HepG2 (cell line): ENCODE measurements around the gene AFAP1. TPM values are rescaled to one million over a fixed set of nuclear protein-coding genes. Genes with fewer than 3 reads are reported as not detected.
A peak's percentile ranks its signal among the peaks of the same experiment; 100 is the strongest.

Experiments used
- ATAC-seq: fragments of 200-7000 bp; cut with Tn5 transposase; 3 replicates; pipeline ENCODE4 v1.9.1; 2020; ENCODE audit warnings: mild to moderate bottlenecking, moderate library complexity
- BruUV-seq: library from RNA; stranded (reverse); fragments of 400-500 nt; replicated peaks from 2 replicates; lab custom pipeline; 2021; lab: Mats Ljungman, UMichigan
- CTCF ChIA-PET: fragments of 300-600 bp; formaldehyde crosslinking; extraction: SDS; loops from one replicate; lab custom pipeline; 2021; ENCODE audit warnings: low total read pairs, inconsistent platforms, low intra/inter-chr PET ratio; lab: Yijun Ruan, JAX
- POLR2A ChIA-PET: fragments of 350-600 bp; sonication (Branson Sonifier 250); formaldehyde crosslinking; loops from one replicate; lab custom pipeline; 2020; ENCODE audit warnings: antibody characterized with exemption, inconsistent platforms; lab: Yijun Ruan, JAX
- DNase-seq: peaks from one replicate; pipeline ENCODE4 v3.0.0-alpha.2; 2015; ENCODE audit warnings: low spot score
- FAIRE-seq: peaks from 3 replicates; lab custom pipeline; 2011; peaks lifted over from hg19 to GRCh38; lab: Jason Lieb, UNC
- H2AFZ ChIP-seq: one replicate; pipeline ENCODE4 v1.6.1; 2011; ENCODE audit warnings: low read length, inconsistent platforms
- H3K27ac ChIP-seq: fragments of 300-600 bp; 3 replicates; pipeline ENCODE4 v1.8.0; 2011; ENCODE audit warnings: mixed run types, mild to moderate bottlenecking, mixed read lengths, low read length, inconsistent platforms; ENCODE audit not compliant: insufficient read depth; ENCODE audit errors: extremely low read length
- H3K27me3 ChIP-seq, 2 experiments: fragments of 200-600 bp in 1 of 2; 2 replicates in 1 of 2; 3 replicates in 1 of 2; pipeline versions ENCODE4 v1.6.0 to v1.8.0; 2011; ENCODE audit warnings: low read length in 2 of 2, mild to moderate bottlenecking in 2 of 2, moderate library complexity in 2 of 2, inconsistent platforms in 1 of 2; ENCODE audit not compliant: insufficient read depth in 2 of 2, control insufficient read depth in 1 of 2
- H3K36me3 ChIP-seq, 2 experiments: fragments of 200-600 bp in 1 of 2; replicated peaks in 1 of 2; 2 replicates in 1 of 2; 3 replicates in 1 of 2; pipeline versions ENCODE4 v1.5.1 to v1.8.0; 2011; ENCODE audit warnings: low read length in 2 of 2, inconsistent platforms in 1 of 2; ENCODE audit not compliant: insufficient read depth in 2 of 2, control insufficient read depth in 1 of 2
- H3K4me1 ChIP-seq: 2 replicates; pipeline ENCODE4 v1.5.1; 2012; ENCODE audit warnings: low read length, inconsistent platforms; ENCODE audit not compliant: insufficient read depth
- H3K4me2 ChIP-seq: 2 replicates; pipeline ENCODE4 v1.6.0; 2011; ENCODE audit warnings: low read depth, low read length, inconsistent platforms
- H3K4me3 ChIP-seq, 3 experiments: fragments of 200-600 bp in 1 of 3; sonication (generic), shearing (Covaris generic) in 1 of 3; replicated peaks in 1 of 3; 2 replicates each; pipeline ENCODE4 v1.5.1; 2011 to 2016; ENCODE audit warnings: low read length in 3 of 3, inconsistent platforms in 2 of 3, low read depth in 2 of 3, mild to moderate bottlenecking in 2 of 3, control low read depth in 1 of 3, mixed read lengths in 1 of 3; ENCODE audit not compliant: insufficient read depth in 1 of 3
- H3K79me2 ChIP-seq: one replicate; pipeline ENCODE4 v1.6.1; 2011; ENCODE audit warnings: low read length, inconsistent platforms; ENCODE audit not compliant: insufficient read depth
- H3K9ac ChIP-seq: 2 replicates; pipeline ENCODE4 v1.6.0; 2011; ENCODE audit warnings: mild to moderate bottlenecking, low read depth, low read length, inconsistent platforms; ENCODE audit not compliant: insufficient read depth
- H3K9me3 ChIP-seq: 2 replicates; pipeline ENCODE4 v1.5.1; 2012; ENCODE audit warnings: mild to moderate bottlenecking, low read length
- H4K20me1 ChIP-seq: 2 replicates; pipeline ENCODE4 v1.6.0; 2011; ENCODE audit warnings: inconsistent platforms, mild to moderate bottlenecking, low read length, moderate library complexity; ENCODE audit not compliant: insufficient read depth
- CCAR2 ChIP-seq: fragments of 200-400 bp; formaldehyde crosslinking; optimal IDR thresholded peaks from 2 replicates; pipeline ENCODE3; 2018; ENCODE audit warnings: low read depth, mild to moderate bottlenecking, low read length, moderate library complexity
- KDM1A ChIP-seq: IDR thresholded peaks from 2 replicates; pipeline ENCODE4 v1.6.1; 2016; ENCODE audit warnings: missing compliant biosample characterization
- PHF21A ChIP-seq: sonication (generic); formaldehyde crosslinking; IDR thresholded peaks from 2 replicates; pipeline ENCODE4 v1.5.0; 2020; ENCODE audit warnings: mild to moderate bottlenecking, missing genetic modification reagents
- REL ChIP-seq: sonication (generic); formaldehyde crosslinking; conservative IDR thresholded peaks from 2 replicates; pipeline ENCODE4 v1.8.0; 2022; ENCODE audit warnings: mild to moderate bottlenecking, missing genetic modification reagents, moderate library complexity
- SMARCC2 ChIP-seq: fragments of 450-650 bp; IDR thresholded peaks from 2 replicates; pipeline ENCODE4 v1.6.1; 2017; ENCODE audit warnings: antibody characterized with exemption, mild to moderate bottlenecking
- TEAD3 ChIP-seq: optimal IDR thresholded peaks from 2 replicates; pipeline ENCODE3; 2016; ENCODE audit warnings: borderline replicate concordance
- ZFP36L2 ChIP-seq: sonication (generic); formaldehyde crosslinking; IDR thresholded peaks from 2 replicates; pipeline ENCODE4 v1.4.0; 2020; ENCODE audit warnings: missing genetic modification reagents
- ZNF160 ChIP-seq: sonication (generic); formaldehyde crosslinking; IDR thresholded peaks from 2 replicates; pipeline ENCODE4 v1.8.0; 2022; ENCODE audit warnings: mild to moderate bottlenecking, inconsistent platforms, missing genetic modification reagents
- ZNF709 ChIP-seq: sonication (generic); formaldehyde crosslinking; IDR thresholded peaks from 2 replicates; pipeline ENCODE4 v1.5.0; 2020; ENCODE audit warnings: mild to moderate bottlenecking, missing genetic modification reagents
- ZNF841 ChIP-seq: sonication (generic); formaldehyde crosslinking; IDR thresholded peaks from 2 replicates; pipeline ENCODE4 v1.8.1; 2023; ENCODE audit warnings: missing genetic modification reagents, borderline replicate concordance
- ZSCAN29 ChIP-seq: sonication (generic); formaldehyde crosslinking; conservative IDR thresholded peaks from 2 replicates; pipeline ENCODE4 v1.4.0; 2020; ENCODE audit warnings: mild to moderate bottlenecking, missing genetic modification reagents
- WGBS: methylation state at CpG from one replicate; pipeline ENCODE4 v1.1.6; 2017; ENCODE audit warnings: low lambda C conversion rate; 5-methylcytosine and 5-hydroxymethylcytosine counted together
- in situ Hi-C: cut with HindIII; loops from 2 replicates; pipeline ENCODE4 v1.10.0; 2017; ENCODE audit warnings: low pct_unique_long_range_greater_than_20kb; ENCODE audit not compliant: extremely low pct_ligation_motif_present
- intact Hi-C: fragments of 100-400 bp; cut with micrococcal nuclease; formaldehyde crosslinking; loops from one replicate; pipeline ENCODE4 v1.10.0; 2022; ENCODE audit not compliant: unreplicated experiment
- polyA plus RNA-seq, 8 experiments: library from polyadenylated mRNA; depleted of rRNA in 3 of 8; stranded (reverse) in 7 of 8; unstranded in 1 of 8; fragments of >200 nt; fragmentation: Illumina TruSeq in 4 of 8; extraction: Trizol in 4 of 8; gene quantifications; 2 replicates each; pipeline versions ENCODE4 v1.2.1 to v1.2.3, GENCODE V29; 2011 to 2016; ENCODE audit warnings: low read depth in 4 of 8, missing spikeins in 1 of 8, mixed read lengths in 1 of 8; ENCODE audit not compliant: insufficient read depth in 1 of 8
- total RNA-seq, 5 experiments: library from RNA; depleted of rRNA; stranded (reverse); fragments of >200 nt; fragmentation: Illumina TruSeq; extraction: Trizol; gene quantifications; 2 replicates each; pipeline ENCODE4 v1.2.3, GENCODE V29; 2016; ENCODE audit warnings: low read depth in 1 of 5
- TF ChIP-seq, protein P1 (sequence below): sonication (generic); formaldehyde crosslinking; IDR thresholded peaks from 2 replicates; pipeline ENCODE4 v1.4.0; 2020; ENCODE audit warnings: missing genetic modification reagents
- TF ChIP-seq, protein P2 (sequence below): sonication (generic); formaldehyde crosslinking; IDR thresholded peaks from 2 replicates; pipeline ENCODE4 v1.4.0; 2020; ENCODE audit warnings: missing genetic modification reagents, borderline replicate concordance

Gene AFAP1
- total and polyA plus RNA-seq, 2 of the 13 experiments (the other 11 are each of a cell fraction or from before 2014, with no cell fraction given): 2.5 TPM

DNA sequence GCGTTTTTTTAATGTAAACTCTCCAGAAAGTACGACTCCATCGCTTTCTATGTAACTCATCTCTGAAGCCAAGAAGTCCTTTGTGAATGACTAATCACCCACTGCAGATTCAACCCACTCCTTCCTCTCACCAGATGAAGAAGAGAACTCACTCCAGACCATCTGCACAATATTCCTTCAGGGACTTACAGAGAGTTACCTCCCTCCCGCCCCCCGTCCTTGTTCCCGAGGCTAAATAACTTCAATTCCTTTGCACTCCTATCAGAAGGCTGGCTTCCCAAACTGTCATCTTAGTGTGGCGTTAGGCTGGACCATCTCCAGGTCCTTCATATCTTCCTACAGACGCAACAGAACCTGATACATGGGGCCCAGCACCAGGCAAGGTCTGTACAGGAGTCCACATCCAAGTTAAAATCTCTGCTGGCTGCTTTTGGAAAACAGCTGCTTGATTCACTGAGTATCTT lies 82.4 kb downstream of the AFAP1 start:
- Histone ChIP-seq H3K4me1 (peaks cover 31% of the 10 kb centered on the region), H3K4me2 (peak overlapping the region; percentile 80), H3K9me3 (no peaks in the 10 kb centered on the region), H4K20me1 (no peaks in the 10 kb centered on the region), H3K27me3 (no peaks in the 10 kb centered on the region), H3K4me3 (no peak overlapping the region; a peak in 1 of 6 replicates), H3K9ac (peak overlapping the region; percentile 40), H3K79me2 (no peaks in the 10 kb centered on the region), H3K36me3 (peaks cover 0 to 10% of the 10 kb centered on the region in 2 experiments; a peak in 2 of 5 replicates), H3K27ac (peak overlapping the region; percentile 90), H2AFZ (no peak overlapping the region)
- in situ Hi-C loops: no loop called here
- ATAC-seq: peak; percentile 22; the same call in 2 of the 3 replicates
- FAIRE-seq: no peak
- TF ChIP-seq TEAD3: peak; percentile 39
- no peak for TF ChIP-seq ZNF841 (CRISPR knock-in tag)
- POLR2A ChIA-PET: no interaction called here
- DNase-seq: no peak
- CTCF ChIA-PET: no interaction called here
- 84% methylated on average over 8 of the region's 8 CpGs for WGBS
- no TSS peak for BruUV-seq
- intact Hi-C loops: no loop called here

DNA sequence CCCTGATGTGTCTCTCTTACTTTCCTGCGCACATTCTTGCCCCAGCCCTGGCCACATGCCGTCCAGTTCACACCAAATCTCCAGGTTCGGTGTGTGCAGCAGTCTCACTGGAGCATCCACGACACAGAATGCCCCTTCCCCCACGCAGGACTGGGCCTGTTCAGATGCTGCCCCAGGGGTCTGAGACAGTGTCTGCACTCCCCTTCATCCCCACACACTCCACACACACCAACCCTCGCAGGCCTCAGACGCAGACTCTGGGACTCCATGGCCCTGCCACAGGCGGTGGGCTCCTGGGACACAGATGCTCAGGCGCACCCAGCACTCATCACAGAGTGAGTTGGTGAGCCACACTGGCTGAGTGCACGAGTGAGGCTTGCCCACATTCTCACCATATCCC lies 83.9 kb downstream of the AFAP1 start:
- DNase-seq: no peak
- Histone ChIP-seq H3K27ac (no peak overlapping the region), H3K27me3 (no peaks in the 10 kb centered on the region), H3K79me2 (no peaks in the 10 kb centered on the region), H3K4me3 (no peak overlapping the region), H3K4me2 (no peak overlapping the region), H3K9me3 (no peaks in the 10 kb centered on the region), H2AFZ (no peak overlapping the region), H3K4me1 (peaks cover 31% of the 10 kb centered on the region), H4K20me1 (no peaks in the 10 kb centered on the region), H3K9ac (no peak overlapping the region), H3K36me3 (peaks cover 0 to 7% of the 10 kb centered on the region in 2 experiments; a peak in 2 of 5 replicates)
- no peak for FAIRE-seq
- in situ Hi-C loops (no loop called here), intact Hi-C loops (no loop called here)
- ChIA-PET CTCF (no interaction called here), POLR2A (no interaction called here)
- ATAC-seq: no peak
- WGBS: 98% methylated on average over 8 of the region's 10 CpGs
- BruUV-seq: no TSS peak
- TF ChIP-seq SMARCC2: no peak
- no peak for TF ChIP-seq ZNF709 (CRISPR knock-in tag)
- no peak for TF ChIP-seq ZSCAN29 (CRISPR knock-in tag)
- TF ChIP-seq CCAR2: no peak
- TF ChIP-seq PHF21A (CRISPR knock-in tag): no peak
- TF ChIP-seq, protein P1, sequence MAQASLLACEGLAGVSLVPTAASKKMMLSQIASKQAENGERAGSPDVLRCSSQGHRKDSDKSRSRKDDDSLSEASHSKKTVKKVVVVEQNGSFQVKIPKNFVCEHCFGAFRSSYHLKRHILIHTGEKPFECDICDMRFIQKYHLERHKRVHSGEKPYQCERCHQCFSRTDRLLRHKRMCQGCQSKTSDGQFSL: no peak
- no peak for TF ChIP-seq REL (CRISPR knock-in tag)
- TF ChIP-seq KDM1A (CRISPR knock-in tag): no peak
- TF ChIP-seq, protein P2, sequence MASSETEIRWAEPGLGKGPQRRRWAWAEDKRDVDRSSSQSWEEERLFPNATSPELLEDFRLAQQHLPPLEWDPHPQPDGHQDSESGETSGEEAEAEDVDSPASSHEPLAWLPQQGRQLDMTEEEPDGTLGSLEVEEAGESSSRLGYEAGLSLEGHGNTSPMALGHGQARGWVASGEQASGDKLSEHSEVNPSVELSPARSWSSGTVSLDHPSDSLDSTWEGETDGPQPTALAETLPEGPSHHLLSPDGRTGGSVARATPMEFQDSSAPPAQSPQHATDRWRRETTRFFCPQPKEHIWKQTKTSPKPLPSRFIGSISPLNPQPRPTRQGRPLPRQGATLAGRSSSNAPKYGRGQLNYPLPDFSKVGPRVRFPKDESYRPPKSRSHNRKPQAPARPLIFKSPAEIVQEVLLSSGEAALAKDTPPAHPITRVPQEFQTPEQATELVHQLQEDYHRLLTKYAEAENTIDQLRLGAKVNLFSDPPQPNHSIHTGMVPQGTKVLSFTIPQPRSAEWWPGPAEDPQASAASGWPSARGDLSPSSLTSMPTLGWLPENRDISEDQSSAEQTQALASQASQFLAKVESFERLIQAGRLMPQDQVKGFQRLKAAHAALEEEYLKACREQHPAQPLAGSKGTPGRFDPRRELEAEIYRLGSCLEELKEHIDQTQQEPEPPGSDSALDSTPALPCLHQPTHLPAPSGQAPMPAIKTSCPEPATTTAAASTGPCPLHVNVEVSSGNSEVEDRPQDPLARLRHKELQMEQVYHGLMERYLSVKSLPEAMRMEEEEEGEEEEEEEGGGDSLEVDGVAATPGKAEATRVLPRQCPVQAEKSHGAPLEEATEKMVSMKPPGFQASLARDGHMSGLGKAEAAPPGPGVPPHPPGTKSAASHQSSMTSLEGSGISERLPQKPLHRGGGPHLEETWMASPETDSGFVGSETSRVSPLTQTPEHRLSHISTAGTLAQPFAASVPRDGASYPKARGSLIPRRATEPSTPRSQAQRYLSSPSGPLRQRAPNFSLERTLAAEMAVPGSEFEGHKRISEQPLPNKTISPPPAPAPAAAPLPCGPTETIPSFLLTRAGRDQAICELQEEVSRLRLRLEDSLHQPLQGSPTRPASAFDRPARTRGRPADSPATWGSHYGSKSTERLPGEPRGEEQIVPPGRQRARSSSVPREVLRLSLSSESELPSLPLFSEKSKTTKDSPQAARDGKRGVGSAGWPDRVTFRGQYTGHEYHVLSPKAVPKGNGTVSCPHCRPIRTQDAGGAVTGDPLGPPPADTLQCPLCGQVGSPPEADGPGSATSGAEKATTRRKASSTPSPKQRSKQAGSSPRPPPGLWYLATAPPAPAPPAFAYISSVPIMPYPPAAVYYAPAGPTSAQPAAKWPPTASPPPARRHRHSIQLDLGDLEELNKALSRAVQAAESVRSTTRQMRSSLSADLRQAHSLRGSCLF: no peak
- no peak for TF ChIP-seq ZNF160
- no peak for TF ChIP-seq ZFP36L2 (CRISPR knock-in tag)
